Measurements from ENCODE around the gene LHX8. TPM values are rescaled to one million over a fixed set of nuclear protein-coding genes. Genes with fewer than 3 reads are reported as not detected.

LHX8 gene
- total RNA-seq, 1 experiment from 2014 or later: not detected

- Histone ChIP-seq H4K20me1 (ENCODE audit: control insufficient read depth, insufficient read depth, insufficient read length) (no peaks in the 10 kb centered on the region), H2BK20ac (ENCODE audit: low read depth, low read length, poor library complexity, severe bottlenecking) (no peak overlapping the region), H3K14ac (ENCODE audit: insufficient read depth, low read length) (no peak overlapping the region), H2BK12ac (ENCODE audit: insufficient read length, low read depth, low read length) (no peak overlapping the region), H3K4ac (ENCODE audit: low read depth, low read length) (no peak overlapping the region), H3K27me3 (ENCODE audit: insufficient read depth, low read length) (peaks cover 54% of the 10 kb centered on the region), H3K56ac (ENCODE audit: insufficient read length, low read depth, low read length) (no peak overlapping the region), H3K79me1 (ENCODE audit: insufficient read depth, low read depth, low read length, poor library complexity, severe bottlenecking) (no peaks in the 10 kb centered on the region), H3K4me2 (ENCODE audit: insufficient read depth, insufficient read length, low read length) (no peak overlapping the region), H3K18ac (ENCODE audit: insufficient read length, low read depth, low read length) (no peak overlapping the region), H2AFZ (ENCODE audit: low read length) (no peak overlapping the region), H3K79me2 (ENCODE audit: insufficient read depth, low read length) (no peaks in the 10 kb centered on the region), H4K5ac (ENCODE audit: insufficient read length, low read depth, low read length) (no peak overlapping the region), H3K4me1 (ENCODE audit: insufficient read depth, low read length) (peaks cover 3% of the 10 kb centered on the region; the same call in 1 of the 2 replicates), H3K9ac (ENCODE audit: extremely low read depth, insufficient read length, low read length) (no peak overlapping the region), H4K8ac (replicated peaks; ENCODE audit: insufficient read length, low read depth, low read length) (no peak overlapping the region), H3K23ac (ENCODE audit: insufficient read length, low read depth, low read length) (no peak overlapping the region), H2BK5ac (ENCODE audit: insufficient read length, low read length) (no peak overlapping the region), H2AK5ac (ENCODE audit: insufficient read length, low read length) (no peak overlapping the region), H2BK15ac (ENCODE audit: low read depth, low read length) (no peak overlapping the region), H3K23me2 (ENCODE audit: insufficient read length, low read depth, low read length, poor library complexity, severe bottlenecking) (peaks cover 17% of the 10 kb centered on the region), H3K9me3 (ENCODE audit: control insufficient read depth, low read depth, low read length) (no peaks in the 10 kb centered on the region), H3T11ph (ENCODE audit: low read length) (no peak overlapping the region), H3K27ac (ENCODE audit: insufficient read length, low read depth, low read length) (no peak overlapping the region), H2BK120ac (ENCODE audit: low read depth, low read length, poor library complexity, severe bottlenecking) (no peak overlapping the region), H4K91ac (ENCODE audit: insufficient read length, low read depth, low read length) (no peak overlapping the region)
- peak; percentile 48 for DNase-seq
- WGBS (ENCODE audit: extremely low coverage, insufficient read length, low lambda C conversion rate): no CpG with 5 or more reads among the region's 27 CpGs
- Mint-ChIP-seq H3K4me3 (no peak overlapping the region), H3K27ac (no peak overlapping the region), H3K27me3 (ENCODE audit: low read depth) (peaks cover 75% of the 10 kb centered on the region), H3K36me3 (ENCODE audit: insufficient read depth in 1 of 3, low read depth in 3 of 3) (peaks cover 0 to 1% (median 0%) of the 10 kb centered on the region in 3 experiments; a peak in 1 of 7 replicates), H3K4me1 (peaks cover 38 to 49% of the 10 kb centered on the region in 2 experiments), H3K9me3 (peaks cover 2 to 12% of the 10 kb centered on the region in 2 experiments; a peak in 1 of 5 replicates)
- TF ChIP-seq, protein P1, sequence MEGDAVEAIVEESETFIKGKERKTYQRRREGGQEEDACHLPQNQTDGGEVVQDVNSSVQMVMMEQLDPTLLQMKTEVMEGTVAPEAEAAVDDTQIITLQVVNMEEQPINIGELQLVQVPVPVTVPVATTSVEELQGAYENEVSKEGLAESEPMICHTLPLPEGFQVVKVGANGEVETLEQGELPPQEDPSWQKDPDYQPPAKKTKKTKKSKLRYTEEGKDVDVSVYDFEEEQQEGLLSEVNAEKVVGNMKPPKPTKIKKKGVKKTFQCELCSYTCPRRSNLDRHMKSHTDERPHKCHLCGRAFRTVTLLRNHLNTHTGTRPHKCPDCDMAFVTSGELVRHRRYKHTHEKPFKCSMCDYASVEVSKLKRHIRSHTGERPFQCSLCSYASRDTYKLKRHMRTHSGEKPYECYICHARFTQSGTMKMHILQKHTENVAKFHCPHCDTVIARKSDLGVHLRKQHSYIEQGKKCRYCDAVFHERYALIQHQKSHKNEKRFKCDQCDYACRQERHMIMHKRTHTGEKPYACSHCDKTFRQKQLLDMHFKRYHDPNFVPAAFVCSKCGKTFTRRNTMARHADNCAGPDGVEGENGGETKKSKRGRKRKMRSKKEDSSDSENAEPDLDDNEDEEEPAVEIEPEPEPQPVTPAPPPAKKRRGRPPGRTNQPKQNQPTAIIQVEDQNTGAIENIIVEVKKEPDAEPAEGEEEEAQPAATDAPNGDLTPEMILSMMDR (conservative IDR thresholded peaks at IDR 0.05): 0 out of 3 replicates have a peak, but pooled peaks have one; percentile 17
Observed at GRCh38 chr1:75127916-75128717, 6.1 kb upstream of the LHX8 start.

Measured in H9 (cell line).